H1 (cell line): ENCODE measurements around the gene SUSD6. TPM values are rescaled to one million over a fixed set of nuclear protein-coding genes. Genes with fewer than 3 reads are reported as not detected.

Experiments used
- CTCF ChIA-PET: fragments of 300-600 bp; sonication (Branson Sonifier 250); formaldehyde crosslinking; loops from one replicate; lab custom pipeline; 2021; ENCODE audit not compliant: partially characterized antibody; lab: Charles Lee
- POLR2A ChIA-PET: fragments of 300-600 bp; sonication (Branson Sonifier 250); formaldehyde crosslinking; loops from one replicate; lab custom pipeline; 2021; ENCODE audit warnings: inconsistent platforms; ENCODE audit not compliant: partially characterized antibody; lab: Charles Lee
- DNase-seq, 2 experiments: peaks; one replicate each; pipeline versions ENCODE4 v3.0.0 to v3.0.0-alpha.2; 2010 to 2022; ENCODE audit warnings: low spot score in 2 of 2, low read depth in 1 of 2, mixed read lengths in 1 of 2
- FAIRE-seq: peaks from 2 replicates; lab custom pipeline; 2011; peaks lifted over from hg19 to GRCh38; lab: Jason Lieb, UNC
- H2AFZ ChIP-seq: 2 replicates; pipeline ENCODE4 v1.8.1; 2012; ENCODE audit warnings: low read length, inconsistent platforms
- H2AK5ac ChIP-seq: 2 replicates; pipeline ENCODE4 v1.6.1; 2013; ENCODE audit warnings: low read depth, low read length
- H2BK120ac ChIP-seq: replicated peaks from 2 replicates; pipeline ENCODE3; 2013; ENCODE audit warnings: low read depth, low read length, inconsistent platforms
- H2BK12ac ChIP-seq: 2 replicates; pipeline ENCODE4 v1.6.1; 2013; ENCODE audit warnings: low read depth, low read length
- H2BK15ac ChIP-seq: 2 replicates; pipeline ENCODE4 v1.6.1; 2013; ENCODE audit warnings: low read length
- H2BK20ac ChIP-seq: 2 replicates; pipeline ENCODE4 v1.6.1; 2013; ENCODE audit warnings: low read length
- H2BK5ac ChIP-seq: 2 replicates; pipeline ENCODE4 v1.6.1; 2013; ENCODE audit warnings: low read depth, low read length
- H3K14ac ChIP-seq: 2 replicates; pipeline ENCODE4 v1.6.1; 2013; ENCODE audit warnings: inconsistent platforms; ENCODE audit not compliant: insufficient read length
- H3K18ac ChIP-seq: 2 replicates; pipeline ENCODE4 v1.6.1; 2013; ENCODE audit warnings: low read length; ENCODE audit errors: extremely low read depth
- H3K23ac ChIP-seq: 2 replicates; pipeline ENCODE4 v1.6.1; 2013; ENCODE audit warnings: inconsistent platforms; ENCODE audit not compliant: insufficient read length
- H3K23me2 ChIP-seq: 2 replicates; pipeline ENCODE4 v1.6.1; 2013; ENCODE audit warnings: low read depth, low read length
- H3K27ac ChIP-seq: 2 replicates; pipeline ENCODE4 v1.6.1; 2011; ENCODE audit warnings: low read depth, low read length, inconsistent platforms
- H3K27me3 ChIP-seq, 4 experiments: replicated peaks in 1 of 4; 1 replicate in 1 of 4; 2 replicates in 3 of 4; pipeline versions ENCODE4 v1.6.1 to v1.8.1; 2011 to 2013; ENCODE audit warnings: low read length in 3 of 4, mild to moderate bottlenecking in 3 of 4, inconsistent platforms in 2 of 4, mixed read lengths in 2 of 4, moderate library complexity in 1 of 4; ENCODE audit not compliant: control insufficient read depth in 3 of 4, insufficient read depth in 3 of 4; ENCODE audit errors: extremely low read depth in 1 of 4
- H3K36me3 ChIP-seq, 4 experiments: 2 replicates each; pipeline versions ENCODE4 v1.6.1 to v1.8.1; 2011 to 2013; ENCODE audit warnings: mild to moderate bottlenecking in 4 of 4, low read length in 3 of 4, moderate library complexity in 2 of 4, control low read depth in 1 of 4, inconsistent platforms in 1 of 4; ENCODE audit not compliant: insufficient read depth in 4 of 4, control insufficient read depth in 2 of 4
- H3K4ac ChIP-seq: replicated peaks from 2 replicates; pipeline ENCODE3; 2013; ENCODE audit warnings: low read length, low read depth, mixed read lengths, inconsistent platforms; ENCODE audit not compliant: insufficient read length
- H3K4me1 ChIP-seq, 4 experiments: replicated peaks in 1 of 4; 1 replicate in 1 of 4; 2 replicates in 3 of 4; pipeline versions ENCODE4 v1.6.1 to v1.8.1; 2011 to 2013; ENCODE audit warnings: low read length in 3 of 4, inconsistent platforms in 2 of 4, mixed read lengths in 1 of 4; ENCODE audit not compliant: insufficient read depth in 4 of 4, control insufficient read depth in 3 of 4
- H3K4me2 ChIP-seq, 2 experiments: 2 replicates each; pipeline versions ENCODE4 v1.6.1 to v1.8.1; 2011 to 2013; ENCODE audit warnings: low read depth in 2 of 2, low read length in 2 of 2, control low read depth in 1 of 2, inconsistent platforms in 1 of 2, mild to moderate bottlenecking in 1 of 2; ENCODE audit not compliant: insufficient read depth in 1 of 2
- H3K4me3 ChIP-seq, 4 experiments: fragments of 200-600, 300-600 bp in 1 of 4; sonication (generic), shearing (Covaris generic), sonication (Bioruptor Twin) in 1 of 4; 2 replicates each; pipeline versions ENCODE4 v1.5.1 to v1.8.1; 2011 to 2016; ENCODE audit warnings: low read length in 4 of 4, low read depth in 3 of 4, control low read depth in 2 of 4, inconsistent platforms in 2 of 4, mild to moderate bottlenecking in 2 of 4, mixed read lengths in 1 of 4, moderate library complexity in 1 of 4; ENCODE audit not compliant: insufficient read depth in 2 of 4; ENCODE audit errors: extremely low read depth in 1 of 4
- H3K56ac ChIP-seq: replicated peaks from 2 replicates; pipeline ENCODE3; 2013; ENCODE audit warnings: low read depth, mild to moderate bottlenecking, mixed read lengths, low read length, inconsistent platforms; ENCODE audit not compliant: insufficient read length
- H3K79me1 ChIP-seq: 2 replicates; pipeline ENCODE4 v1.6.1; 2013; ENCODE audit warnings: low read depth, low read length, control low read depth
- H3K79me2 ChIP-seq, 2 experiments: 2 replicates each; pipeline versions ENCODE4 v1.6.1 to v1.8.1; 2012 to 2013; ENCODE audit warnings: low read length in 2 of 2, mild to moderate bottlenecking in 2 of 2, inconsistent platforms in 1 of 2; ENCODE audit not compliant: insufficient read depth in 2 of 2, control insufficient read depth in 1 of 2
- H3K9ac ChIP-seq, 4 experiments: replicated peaks in 1 of 4; 1 replicate in 1 of 4; 2 replicates in 3 of 4; pipeline versions ENCODE4 v1.6.1 to v1.8.1; 2011 to 2013; ENCODE audit warnings: low read depth in 3 of 4, low read length in 3 of 4, control low read depth in 2 of 4, mild to moderate bottlenecking in 2 of 4, moderate library complexity in 2 of 4, inconsistent platforms in 1 of 4; ENCODE audit errors: extremely low read depth in 1 of 4
- H3K9me3 ChIP-seq, 2 experiments: 2 replicates each; pipeline versions ENCODE4 v1.6.1 to v1.8.1; 2012 to 2013; ENCODE audit warnings: mild to moderate bottlenecking in 2 of 2, moderate library complexity in 2 of 2, control low read depth in 1 of 2, inconsistent platforms in 1 of 2, low read depth in 1 of 2, low read length in 1 of 2, mixed read lengths in 1 of 2; ENCODE audit not compliant: insufficient read depth in 2 of 2
- H4K20me1 ChIP-seq, 2 experiments: replicated peaks in 1 of 2; 2 replicates each; pipeline versions ENCODE3 to v1.8.1; 2011 to 2013; ENCODE audit warnings: inconsistent platforms in 2 of 2, low read length in 2 of 2, mild to moderate bottlenecking in 1 of 2; ENCODE audit not compliant: insufficient read depth in 2 of 2, control insufficient read depth in 1 of 2
- H4K5ac ChIP-seq: 2 replicates; pipeline ENCODE4 v1.6.1; 2013; ENCODE audit warnings: low read length, low read depth, mixed read lengths, inconsistent platforms; ENCODE audit not compliant: insufficient read length
- H4K8ac ChIP-seq: 2 replicates; pipeline ENCODE4 v1.8.0; 2013; ENCODE audit warnings: mild to moderate bottlenecking, moderate library complexity, low read length, inconsistent platforms; ENCODE audit not compliant: insufficient read depth; ENCODE audit errors: extremely low read depth
- H4K91ac ChIP-seq: replicated peaks from 2 replicates; pipeline ENCODE3; 2013; ENCODE audit warnings: low read length, mixed read lengths, inconsistent platforms; ENCODE audit not compliant: insufficient read length
- ASH2L ChIP-seq: fragments of 200-600, 300-600 bp; sonication (generic); IDR thresholded peaks from one replicate; pipeline ENCODE4 v1.7.1; 2017; ENCODE audit warnings: low read length
- ATF3 ChIP-seq: IDR thresholded peaks from 2 replicates; pipeline ENCODE4 v1.6.1; 2011; ENCODE audit warnings: low read depth, mild to moderate bottlenecking, low read length; ENCODE audit not compliant: insufficient read depth
- CHD1 ChIP-seq: IDR thresholded peaks from 2 replicates; pipeline ENCODE4 v1.6.1; 2012; ENCODE audit warnings: low read depth, low read length, improper control_type of control experiment
- CTCF ChIP-seq, 3 experiments: IDR thresholded peaks; 1 replicate in 2 of 3; 2 replicates in 1 of 3; pipeline versions ENCODE4 v1.5.1 to v1.6.1; 2011; ENCODE audit warnings: low read length in 3 of 3, mild to moderate bottlenecking in 3 of 3, inconsistent platforms in 2 of 3, low read depth in 1 of 3, moderate library complexity in 1 of 3; ENCODE audit not compliant: insufficient read depth in 1 of 3; ENCODE audit errors: control extremely low read depth in 1 of 3
- FOSL1 ChIP-seq: IDR thresholded peaks from 2 replicates; pipeline ENCODE4 v1.6.1; 2011; ENCODE audit warnings: mild to moderate bottlenecking, low read depth, low read length, moderate library complexity; ENCODE audit not compliant: insufficient read depth
- HDAC2 ChIP-seq, 2 experiments: fragments of 300-600 bp in 1 of 2; sonication (generic) in 1 of 2; IDR thresholded peaks; 2 replicates each; pipeline ENCODE4 v1.6.1; 2011 to 2012; ENCODE audit warnings: low read depth in 2 of 2, low read length in 2 of 2, mild to moderate bottlenecking in 2 of 2, moderate library complexity in 2 of 2, borderline replicate concordance in 1 of 2, inconsistent platforms in 1 of 2
- JUN ChIP-seq: IDR thresholded peaks from 2 replicates; pipeline ENCODE4 v1.6.1; 2011; ENCODE audit warnings: low read depth, mild to moderate bottlenecking, improper control_type of control experiment, low read length
- KDM4A ChIP-seq: IDR thresholded peaks from one replicate; pipeline ENCODE4 v1.7.1; 2012; ENCODE audit warnings: low read depth, mild to moderate bottlenecking, moderate library complexity, low read length, inconsistent platforms; ENCODE audit not compliant: severe bottlenecking
- SRF ChIP-seq: IDR thresholded peaks from 2 replicates; pipeline ENCODE4 v1.6.1; 2011; ENCODE audit warnings: mild to moderate bottlenecking, low read depth, low read length, moderate library complexity
- SUZ12 ChIP-seq: fragments of 200-600 bp; sonication (generic); IDR thresholded peaks from 2 replicates; pipeline ENCODE4 v1.6.1; 2012; ENCODE audit warnings: mild to moderate bottlenecking, inconsistent platforms, low read length, moderate library complexity, mixed read lengths
- polyA plus RNA-seq, 7 experiments: library from polyadenylated mRNA; depleted of rRNA in 3 of 7; stranded (reverse) in 5 of 7; unstranded in 2 of 7; fragments of >200 nt in 5 of 7; fragments of 200-250 nt in 2 of 7; gene quantifications; 1 replicate in 5 of 7; 2 replicates in 1 of 7; 4 replicates in 1 of 7; pipeline versions ENCODE4 v1.2.1 to v1.2.3, GENCODE V29; 2011 to 2013; ENCODE audit warnings: missing spikeins in 2 of 7, mixed read lengths in 2 of 7
- total RNA-seq: library from RNA; stranded (reverse); fragmentation: NEBNext Ultra II Directional; extraction: Animal tissue kit (Norgen Biotek cat#: 25700); gene quantifications from 2 replicates; pipeline ENCODE4 v1.2.1, GENCODE V29; 2021

SUSD6 gene
- total and polyA plus RNA-seq, 2 of the 8 experiments (the other 6 are each of a cell fraction or from before 2014, with no cell fraction given): 3.0 to 3.8 TPM

- no peak overlapping the region for H3K18ac ChIP-seq
- H3K4me3 ChIP-seq: no peak overlapping the region
- DNase-seq (no peak), FAIRE-seq (no peak)
- no peak overlapping the region for H3K27ac ChIP-seq
- no peak overlapping the region for H2BK12ac ChIP-seq
- no peak overlapping the region for H2BK20ac ChIP-seq
- no peak overlapping the region for H4K5ac ChIP-seq
- H3K14ac ChIP-seq: no peak overlapping the region
- no peaks in the 10 kb centered on the region for H3K79me2 ChIP-seq
- no peak overlapping the region for H3K9ac ChIP-seq
- H2BK15ac ChIP-seq: no peak overlapping the region
- H2AFZ ChIP-seq: no peak overlapping the region
- ChIA-PET CTCF (interaction anchor here (0.9 to 5.1 kb wide), 15 partner anchors 12 to 131 kb away, joined by 3 to 45 read pairs (median 7); no protein-coding TSS in a partner anchor), POLR2A (no interaction called here)
- no peak overlapping the region for H4K91ac ChIP-seq
- no peak overlapping the region for H3K56ac ChIP-seq
- no peak overlapping the region for H4K8ac ChIP-seq
- H3K23ac ChIP-seq: no peak overlapping the region
- peaks cover 3% of the 10 kb centered on the region; the same call in 1 of the 2 replicates for H3K23me2 ChIP-seq
- no peak overlapping the region for H2BK5ac ChIP-seq
- no peaks in the 10 kb centered on the region; the same call in 1 of the 2 replicates for H3K79me1 ChIP-seq
- peaks cover 0 to 11% (median 7%) of the 10 kb centered on the region in 4 experiments; a peak in 5 of 7 replicates for H3K4me1 ChIP-seq
- H3K9me3 ChIP-seq: no peaks in the 10 kb centered on the region
- no peak overlapping the region for H2AK5ac ChIP-seq
- H4K20me1 ChIP-seq: no peaks in the 10 kb centered on the region
- peak overlapping the region; percentile 54 for H3K4ac ChIP-seq
- no peak overlapping the region for H3K4me2 ChIP-seq
- no peaks in the 10 kb centered on the region for H3K36me3 ChIP-seq
- TF ChIP-seq ATF3 (no peak), JUN (no peak), CTCF (IDR thresholded peaks at IDR 0.05; ENCODE audit: control extremely low read depth in 1 of 3, insufficient read depth in 1 of 3, low read depth in 1 of 3, low read length in 3 of 3) (no peak), CHD1 (no peak), SRF (no peak), ASH2L (no peak), KDM4A (no peak), HDAC2 (IDR thresholded peaks at IDR 0.05; ENCODE audit: borderline replicate concordance in 1 of 2, low read depth in 2 of 2, low read length in 2 of 2) (no peak), SUZ12 (no peak), FOSL1 (no peak)
- H3K27me3 ChIP-seq: no peaks in the 10 kb centered on the region
- no peak overlapping the region for H2BK120ac ChIP-seq
Measured at GRCh38 chr14:69605738-69606137, 5.7 kb upstream of the SUSD6 start.
